Adipose tissue (tissue), 3 donors: ENCODE results near the gene LGR4. TPM values are rescaled to one million over a fixed set of nuclear protein-coding genes. Genes with fewer than 3 reads are reported as not detected.

ENCODE experiments used
- H3K27ac ChIP-seq: one replicate; pipeline ENCODE4 v1.5.1; 2013; ENCODE audit warnings: low read depth, low read length
- WGBS, 3 donors: extraction: QIAGEN DNeasy Blood & Tissue Kit; methylation state at CpG; one replicate each; pipeline ENCODE4 v1.1.7; 2013; 5-methylcytosine and 5-hydroxymethylcytosine counted together
- polyA plus RNA-seq, 3 donors: library from polyadenylated mRNA; stranded (reverse); fragments of 200-250 nt; gene quantifications; one replicate each; pipeline ENCODE4 v1.2.3, GENCODE V29; 2013
- donor health status: healthy with polysubstance abuse.
- donor health status: Bipolar disorder and iron deficiency.
- donor health status: healthy.

The LGR4 gene
- polyA plus RNA-seq, 3 donors: 3.0 to 26.1 (median 19.2) TPM

GRCh38 chr11:27395556-27396258 is 76.9 kb downstream of the LGR4 start:
- H3K27ac ChIP-seq: no peak overlapping the region
- 26 to 79% (median 75%) methylated on average over 7 of the region's 7 CpGs for WGBS, 3 donors

DNA sequence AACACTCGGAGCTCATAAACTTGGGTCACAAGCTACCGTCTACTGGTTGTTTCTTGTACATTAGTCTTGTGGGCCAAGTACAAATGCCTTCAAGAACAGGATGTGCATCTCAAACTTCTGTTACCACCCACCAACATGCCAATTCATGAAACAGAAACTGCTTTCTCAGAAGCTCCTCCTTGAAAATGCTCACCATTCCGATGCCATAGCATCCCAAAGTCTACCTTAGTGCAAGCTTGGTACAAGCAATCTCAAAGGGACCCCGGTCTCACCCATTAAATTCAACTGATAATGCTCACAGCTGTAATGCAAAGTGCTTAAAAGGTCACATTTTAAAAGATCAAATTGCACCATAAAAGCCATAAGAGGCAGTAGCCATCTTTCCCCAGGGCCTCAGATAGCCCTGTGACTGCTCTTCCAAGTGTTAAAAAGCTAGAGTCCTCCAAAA is 77.8 kb downstream of the LGR4 start:
- WGBS, 3 donors: 78 to 87% (median 79%) methylated on average over 4 of the region's 4 CpGs
- no peak overlapping the region for H3K27ac ChIP-seq

GRCh38 chr11:27392278-27393114 is 80.1 kb downstream of the LGR4 start:
- H3K27ac ChIP-seq: no peak overlapping the region
- 53 to 85% (median 83%) methylated on average over 4 of the region's 4 CpGs for WGBS, 3 donors

GRCh38 chr11:27391331-27392015 is 81.1 kb downstream of the LGR4 start:
- 68 to 86% (median 85%) methylated on average over 5 of the region's 5 CpGs for WGBS, 3 donors
- no peak overlapping the region for H3K27ac ChIP-seq

DNA sequence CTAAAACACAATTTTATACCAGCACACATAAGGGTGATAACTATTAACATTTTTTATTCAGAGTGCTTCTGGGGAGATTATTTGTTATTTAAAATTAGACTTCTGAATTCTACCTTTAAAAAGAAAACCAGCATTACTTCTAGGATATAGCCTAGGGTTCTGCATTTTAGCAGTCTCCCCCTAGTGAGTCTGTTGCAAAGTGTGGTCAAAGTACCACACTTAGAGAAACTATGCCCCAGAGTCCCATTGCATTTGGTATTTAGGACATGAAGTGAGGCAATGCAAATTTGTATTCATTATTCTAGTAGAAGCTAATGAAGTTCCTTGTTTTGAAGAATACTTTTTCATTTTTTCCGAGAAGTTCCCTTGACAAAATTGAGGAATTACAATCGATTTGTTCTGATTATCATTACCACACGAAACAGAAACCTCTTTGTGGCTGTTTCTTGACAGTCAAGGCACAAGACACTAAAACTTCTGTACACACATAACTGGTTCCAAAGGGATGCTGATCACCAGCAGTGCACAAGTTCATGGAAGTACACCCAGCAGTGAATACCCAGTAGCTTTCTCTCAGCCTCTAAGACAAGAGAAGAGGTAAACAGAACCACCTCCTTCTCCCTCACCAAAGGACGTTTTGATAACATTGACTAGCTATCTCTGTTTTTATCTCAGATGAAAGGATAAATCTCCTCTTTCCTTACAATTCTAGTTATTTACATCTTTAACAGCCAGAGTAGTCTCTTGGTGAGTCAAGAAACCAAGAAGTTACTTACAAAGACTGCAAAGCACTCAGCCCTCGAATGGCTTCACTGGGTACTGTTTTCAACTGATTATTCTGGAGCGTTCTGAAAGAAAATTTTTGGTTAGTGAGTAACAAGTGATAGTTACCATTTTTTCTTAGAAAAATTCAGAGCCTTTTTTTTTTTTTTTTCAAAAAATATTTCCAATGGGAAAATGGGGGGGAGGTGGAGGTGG is 82.0 kb downstream of the LGR4 start:
- 63 to 88% (median 82%) methylated on average over 6 of the region's 6 CpGs for WGBS, 3 donors
- no peak overlapping the region for H3K27ac ChIP-seq

DNA sequence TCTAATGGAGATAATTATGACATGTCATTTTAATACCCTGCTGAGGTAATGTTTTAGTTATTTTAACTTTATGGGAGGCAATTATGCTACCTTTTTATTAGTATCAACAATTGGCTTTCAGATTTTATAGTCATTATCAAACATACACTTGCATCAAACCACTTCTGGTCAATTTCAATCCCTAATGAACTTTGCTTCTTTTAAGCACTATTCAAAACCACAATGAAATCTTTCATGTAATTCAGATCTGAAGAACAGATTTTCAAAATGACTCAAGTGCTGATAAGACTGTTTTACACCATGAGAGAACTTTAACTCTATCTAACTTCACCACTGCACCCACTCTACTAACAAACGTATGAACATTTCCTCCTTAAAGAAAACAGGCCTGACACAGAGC is 83.7 kb downstream of the LGR4 start:
- 43 to 75% (median 74%) methylated on average over 1 of the region's 1 CpG for WGBS, 3 donors
- H3K27ac ChIP-seq: no peak overlapping the region

DNA sequence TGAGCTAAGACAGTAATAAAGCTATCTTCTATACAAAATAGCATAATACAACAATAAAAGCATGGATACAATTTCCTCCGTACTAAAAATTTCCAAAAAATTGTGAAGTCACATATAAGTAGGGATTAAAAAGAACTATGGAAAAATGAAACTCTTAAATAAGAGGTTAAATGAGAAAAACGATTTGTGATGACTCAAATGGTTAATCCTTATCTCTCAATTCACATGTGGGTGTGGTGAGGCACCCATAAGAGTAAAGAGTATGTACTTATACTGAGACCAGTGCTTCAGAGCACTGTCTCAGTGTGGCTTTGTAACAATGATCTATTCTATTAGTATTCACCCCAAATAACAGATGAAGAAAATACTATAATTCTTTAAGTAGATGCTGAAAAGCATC is 84.6 kb downstream of the LGR4 start:
- no peak overlapping the region for H3K27ac ChIP-seq
- 39 to 53% (median 42%) methylated on average over 2 of the region's 2 CpGs for WGBS, 3 donors

GRCh38 chr11:27387362-27387761 is 85.2 kb downstream of the LGR4 start:
- H3K27ac ChIP-seq: no peak overlapping the region
- 47 to 59% (median 55%) methylated on average over 2 of the region's 2 CpGs for WGBS, 3 donors

- 83 to 92% (median 83%) methylated on average over 4 of the region's 4 CpGs for WGBS, 3 donors
- H3K27ac ChIP-seq: no peak overlapping the region
These were observed 86.3 kb downstream of the LGR4 start for GRCh38 chr11:27386181-27386845.

GRCh38 chr11:27385245-27385644 is 87.3 kb downstream of the LGR4 start:
- whole genome bisulfite sequencing, 3 donors: 79 to 85% (median 81%) methylated on average over 5 of the region's 5 CpGs
- H3K27ac ChIP-seq: no peak overlapping the region

DNA sequence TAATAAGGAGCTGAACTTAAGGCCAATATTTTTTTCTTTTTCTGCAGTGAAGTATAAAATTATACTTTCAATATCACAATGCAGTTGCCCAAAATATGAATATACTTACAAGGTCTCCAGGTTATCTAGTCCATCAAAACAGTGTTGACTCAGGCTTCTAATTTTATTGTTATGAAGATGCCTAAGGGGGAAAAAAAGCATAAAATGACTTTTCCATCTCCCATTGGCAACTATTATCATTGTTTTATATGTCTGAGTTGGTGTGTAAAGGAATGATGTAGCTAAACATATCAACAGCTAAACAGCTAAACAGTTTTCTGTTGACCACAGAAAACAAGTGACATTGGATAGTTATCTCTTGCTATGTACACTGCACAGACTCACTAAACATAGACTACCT is 88.4 kb downstream of the LGR4 start:
- no peak overlapping the region for H3K27ac ChIP-seq

DNA sequence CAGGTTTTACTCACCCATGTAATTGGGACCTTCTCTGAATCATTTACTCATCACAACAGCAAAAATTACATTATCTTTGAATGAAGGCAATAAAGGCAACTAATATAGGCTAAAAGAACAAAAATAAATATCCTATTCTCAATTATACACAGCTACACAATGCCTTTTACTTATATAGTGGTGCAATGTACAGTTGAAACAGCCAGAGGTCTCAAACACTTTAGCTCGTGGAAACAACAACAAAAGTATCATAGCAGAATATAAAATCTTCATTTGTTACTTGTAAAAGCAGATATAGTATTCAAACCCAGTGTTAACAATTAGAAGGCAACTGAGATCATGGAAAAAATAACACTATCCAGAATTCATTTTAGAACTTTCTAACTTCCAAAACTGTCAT is 88.9 kb downstream of the LGR4 start:
- 73 to 85% (median 81%) methylated on average over 1 of the region's 1 CpG for WGBS, 3 donors
- no peak overlapping the region for H3K27ac ChIP-seq

GRCh38 chr11:27381238-27381666 is 91.3 kb downstream of the LGR4 start:
- H3K27ac ChIP-seq: no peak overlapping the region
- WGBS, 3 donors: 35 to 94% (median 91%) methylated on average over 5 of the region's 5 CpGs

DNA sequence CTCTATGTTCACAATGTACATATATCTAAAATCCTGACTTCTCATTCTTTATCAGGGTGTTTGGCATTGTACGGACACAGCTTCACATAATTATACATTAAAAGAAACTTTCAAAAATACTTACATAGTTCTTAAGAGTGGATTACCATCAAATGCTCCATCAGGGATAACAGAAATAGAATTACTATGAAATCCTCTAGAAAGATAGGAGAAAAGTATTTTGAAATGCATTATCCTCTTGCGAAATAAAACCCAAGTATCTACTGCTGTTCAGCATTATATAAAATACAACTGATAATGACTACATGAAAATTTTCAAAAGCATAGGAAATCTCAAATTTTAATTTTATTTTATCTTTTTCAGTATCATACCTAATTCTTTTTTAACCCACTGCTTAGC is 91.8 kb downstream of the LGR4 start:
- WGBS, 3 donors: 60 to 97% (median 95%) methylated on average over 2 of the region's 2 CpGs
- no peak overlapping the region for H3K27ac ChIP-seq

DNA sequence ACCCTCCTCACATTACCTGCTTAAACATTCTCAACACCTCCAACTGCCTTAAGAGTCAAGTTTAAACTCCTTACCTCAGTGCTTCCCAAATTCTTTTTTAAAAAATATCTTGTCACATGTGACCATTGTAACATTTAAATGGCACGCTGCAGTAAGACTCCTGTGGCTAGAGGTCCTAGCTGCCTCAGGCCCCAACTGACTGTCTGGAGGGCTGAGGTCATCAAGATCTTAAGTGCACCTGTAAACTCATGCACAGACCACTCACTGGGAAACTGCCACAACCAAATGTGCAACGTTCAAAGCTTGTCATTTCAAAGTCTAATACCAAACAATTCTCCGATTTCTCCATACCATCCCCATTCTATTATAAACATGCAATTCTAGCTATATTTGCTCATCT is 93.1 kb downstream of the LGR4 start:
- H3K27ac ChIP-seq: no peak overlapping the region
- 60 to 87% (median 87%) methylated on average over 3 of the region's 3 CpGs for WGBS, 3 donors

DNA sequence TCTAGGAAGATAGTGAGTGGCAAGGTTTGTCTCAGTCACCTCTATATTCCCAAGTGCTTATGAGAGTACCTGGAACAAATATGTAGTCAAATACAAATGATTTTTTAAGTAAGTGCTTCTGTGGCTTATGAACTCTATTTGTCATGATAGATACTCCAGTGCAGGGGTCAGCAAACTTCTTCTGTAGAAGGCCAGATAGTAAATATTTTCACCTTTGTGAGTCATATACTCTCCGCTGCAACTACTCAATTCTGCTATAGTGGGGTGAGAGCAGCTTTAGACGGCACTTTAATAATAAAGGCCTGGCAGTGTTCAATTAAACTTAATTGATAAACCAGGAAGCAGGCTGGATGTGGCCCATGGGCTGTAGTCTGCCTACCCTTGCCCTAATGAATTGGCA is 97.2 kb downstream of the LGR4 start:
- 55 to 97% (median 96%) methylated on average over 2 of the region's 2 CpGs for WGBS, 3 donors
- no peak overlapping the region for H3K27ac ChIP-seq

DNA sequence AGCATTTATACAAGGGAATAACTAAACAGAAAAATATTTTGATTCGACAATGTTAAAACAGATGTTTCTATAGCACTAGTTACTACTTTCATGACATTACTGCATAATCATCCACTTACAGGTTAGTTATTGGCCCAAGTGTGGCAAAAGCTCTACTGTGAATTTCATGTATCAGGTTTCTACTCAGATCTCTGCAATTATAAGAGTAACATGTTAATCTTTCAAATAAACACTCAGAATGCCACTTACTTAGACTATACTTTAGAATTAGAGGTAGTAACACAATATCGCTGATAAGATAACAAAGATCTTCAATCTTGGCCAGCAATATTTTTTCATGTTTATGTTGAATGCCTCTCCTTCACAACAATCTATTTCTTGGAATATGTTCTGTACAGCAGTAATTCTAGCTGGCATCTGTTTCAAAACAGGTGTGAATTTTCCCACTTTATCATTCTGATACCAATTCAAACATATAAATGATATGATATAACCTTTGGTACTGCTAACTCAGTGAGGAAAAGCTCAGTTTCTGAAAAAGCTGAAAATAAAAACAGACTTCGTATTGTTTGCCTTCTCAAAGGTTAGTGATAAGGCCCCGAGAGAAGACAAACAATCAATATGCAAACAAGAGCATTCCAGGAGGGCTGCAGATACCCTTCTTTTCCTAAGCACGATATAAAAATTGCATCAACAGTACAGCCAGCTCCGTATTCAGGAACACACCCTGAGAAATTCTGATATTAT is 98.6 kb downstream of the LGR4 start:
- H3K27ac ChIP-seq: no peak overlapping the region
- WGBS, 3 donors: 28 to 92% (median 81%) methylated on average over 6 of the region's 6 CpGs
